ENCODE measurements around the gene SCYL3. TPM values are rescaled to one million over a fixed set of nuclear protein-coding genes. Genes with fewer than 3 reads are reported as not detected.

Gene SCYL3
- total and polyA plus RNA-seq, 2 of the 13 experiments (the other 11 are each of a cell fraction or from before 2014, with no cell fraction given): 3.3 to 4.9 TPM

- TF ChIP-seq ZBTB20 (CRISPR knock-in tag; IDR thresholded peaks at IDR 0.05; ENCODE audit: borderline replicate concordance, low read depth) (no peak), TCF7 (IDR thresholded peaks at IDR 0.05; ENCODE audit: low read depth) (no peak)
These were observed 40.5 kb upstream of the SCYL3 start (continued) for GRCh38 chr1:169933984-169934725.

- H3K79me2 ChIP-seq (ENCODE audit: insufficient read depth, low read length): no peaks in the 10 kb centered on the region
- DNase-seq (ENCODE audit: low spot score): no peak
- no peaks in the 10 kb centered on the region for H3K4me1 ChIP-seq (ENCODE audit: insufficient read depth, low read length)
- no peak overlapping the region for H3K4me2 ChIP-seq (ENCODE audit: low read depth, low read length)
- WGBS (ENCODE audit: low lambda C conversion rate): 82% methylated on average over 1 of the region's 1 CpG
- H3K4me3 ChIP-seq (replicated peaks in 1 of 3; ENCODE audit: insufficient read depth in 1 of 3, low read depth in 2 of 3, low read length in 3 of 3): no peak overlapping the region
- no peak for FAIRE-seq
- intact Hi-C loops (cut with micrococcal nuclease; ENCODE audit: unreplicated experiment): no loop called here
- ChIA-PET CTCF (ENCODE audit: low intra/inter-chr PET ratio, low total read pairs) (no interaction called here), POLR2A (no interaction called here)
- no peak overlapping the region for H3K27ac ChIP-seq (ENCODE audit: extremely low read length, insufficient read depth, low read length)
- in situ Hi-C loops (cut with HindIII; ENCODE audit: extremely low pct_ligation_motif_present, low pct_unique_long_range_greater_than_20kb): loop anchor here (25.0 kb wide), 1 partner anchor 1005 kb away; the partner anchor contains the start of gene MROH9
- no peak overlapping the region for H3K9ac ChIP-seq (ENCODE audit: insufficient read depth, low read depth, low read length)
- H3K27me3 ChIP-seq (ENCODE audit: control insufficient read depth in 1 of 2, insufficient read depth in 2 of 2, low read length in 2 of 2): no peaks in the 10 kb centered on the region
- H2AFZ ChIP-seq (ENCODE audit: low read length): no peak overlapping the region
- no TSS peak for BruUV-seq (replicated peaks)
- TF ChIP-seq SCMH1 (CRISPR knock-in tag; IDR thresholded peaks at IDR 0.05; ENCODE audit: borderline replicate concordance) (no peak), PHF21A (CRISPR knock-in tag; IDR thresholded peaks at IDR 0.05) (no peak), JDP2 (CRISPR knock-in tag; IDR thresholded peaks at IDR 0.05; ENCODE audit: borderline replicate concordance) (no peak), SSRP1 (CRISPR knock-in tag; IDR thresholded peaks at IDR 0.05) (no peak), CTCF (CRISPR knock-in tag; IDR thresholded peaks at IDR 0.05) (no peak), TBL1XR1 (IDR thresholded peaks at IDR 0.05; ENCODE audit: borderline replicate concordance, low read length, partially characterized antibody) (no peak)
- H4K20me1 ChIP-seq (ENCODE audit: insufficient read depth, low read length): no peaks in the 10 kb centered on the region
- no peak for ATAC-seq
- H3K9me3 ChIP-seq (ENCODE audit: low read length): no peaks in the 10 kb centered on the region
- no peaks in the 10 kb centered on the region for H3K36me3 ChIP-seq (replicated peaks in 1 of 2; ENCODE audit: control insufficient read depth in 1 of 2, insufficient read depth in 2 of 2, low read length in 2 of 2)
These were observed 38.1 kb upstream of the SCYL3 start for GRCh38 chr1:169931795-169932231.

Data from HepG2 (cell line).